IMR-90 (cell line): ENCODE measurements around the gene MRPL34. TPM values are rescaled to one million over a fixed set of nuclear protein-coding genes. Genes with fewer than 3 reads are reported as not detected.

ENCODE experiments used
- ATAC-seq: fragments of 200-7000 bp; cut with Tn5 transposase; 2 replicates; pipeline ENCODE4 v1.9.1; 2020; ENCODE audit warnings: low read depth, mild to moderate bottlenecking, moderate library complexity
- BruUV-seq: library from RNA; stranded (reverse); fragments of 400-500 nt; replicated peaks from 2 replicates; lab custom pipeline; 2021; lab: Mats Ljungman, UMichigan
- CTCF ChIA-PET: fragments of 300-600 bp; formaldehyde crosslinking; extraction: SDS; loops from one replicate; lab custom pipeline; 2021; ENCODE audit warnings: antibody characterized with exemption; lab: Yijun Ruan, JAX
- POLR2A ChIA-PET: fragments of 300-600 bp; sonication (Branson Sonifier 250); formaldehyde crosslinking; loops from one replicate; lab custom pipeline; 2022; ENCODE audit warnings: antibody characterized with exemption; ENCODE audit not compliant: unreplicated experiment; lab: Charles Lee
- DNase-seq: peaks from one replicate; pipeline ENCODE4 v3.0.0; 2013
- H2AFZ ChIP-seq: replicated peaks from 2 replicates; pipeline ENCODE3; 2013; ENCODE audit warnings: low read length, mild to moderate bottlenecking; ENCODE audit not compliant: poor library complexity
- H2AK5ac ChIP-seq: 2 replicates; pipeline ENCODE4 v1.6.1; 2013; ENCODE audit warnings: low read depth, low read length, inconsistent platforms
- H2AK9ac ChIP-seq: replicated peaks from 2 replicates; pipeline ENCODE3; 2013; ENCODE audit warnings: mild to moderate bottlenecking, low read depth, low read length, moderate library complexity; ENCODE audit not compliant: poor library complexity
- H2BK120ac ChIP-seq: 2 replicates; pipeline ENCODE4 v1.6.1; 2013; ENCODE audit warnings: low read depth, low read length, inconsistent platforms
- H2BK15ac ChIP-seq: 3 replicates; pipeline ENCODE4 v1.6.1; 2013; ENCODE audit warnings: low read depth, low read length, inconsistent platforms
- H2BK20ac ChIP-seq: 2 replicates; pipeline ENCODE4 v1.6.1; 2013; ENCODE audit warnings: low read depth, mild to moderate bottlenecking, inconsistent platforms, low read length, moderate library complexity
- H2BK5ac ChIP-seq: 2 replicates; pipeline ENCODE4 v1.6.1; 2013; ENCODE audit warnings: mild to moderate bottlenecking, low read depth, low read length, inconsistent platforms; ENCODE audit not compliant: poor library complexity, severe bottlenecking
- H3K14ac ChIP-seq: replicated peaks from 2 replicates; pipeline ENCODE4 v1.6.1; 2013; ENCODE audit warnings: low read depth, low read length, inconsistent platforms
- H3K18ac ChIP-seq: 2 replicates; pipeline ENCODE4 v1.6.1; 2013; ENCODE audit warnings: low read depth, low read length, control low read depth
- H3K23ac ChIP-seq: 2 replicates; pipeline ENCODE4 v1.6.1; 2013; ENCODE audit warnings: low read depth, low read length, inconsistent platforms
- H3K27ac ChIP-seq: 2 replicates; pipeline ENCODE4 v1.5.1; 2013; ENCODE audit warnings: mild to moderate bottlenecking, control low read depth, low read length; ENCODE audit not compliant: insufficient read depth
- H3K27me3 ChIP-seq: 2 replicates; pipeline ENCODE4 v1.6.1; 2013; ENCODE audit warnings: low read length; ENCODE audit not compliant: control insufficient read depth, insufficient read depth
- H3K36me3 ChIP-seq: 2 replicates; pipeline ENCODE4 v1.6.1; 2013; ENCODE audit warnings: low read length, mixed read lengths; ENCODE audit not compliant: control insufficient read depth, insufficient read depth
- H3K4ac ChIP-seq: 2 replicates; pipeline ENCODE4 v1.6.1; 2013; ENCODE audit warnings: low read depth, low read length, inconsistent platforms
- H3K4me1 ChIP-seq: 2 replicates; pipeline ENCODE4 v1.6.1; 2013; ENCODE audit warnings: low read length, mixed read lengths; ENCODE audit not compliant: control insufficient read depth, insufficient read depth
- H3K4me2 ChIP-seq: 2 replicates; pipeline ENCODE4 v1.6.1; 2013; ENCODE audit warnings: low read depth, mild to moderate bottlenecking, control low read depth, low read length, moderate library complexity
- H3K4me3 ChIP-seq: 2 replicates; pipeline ENCODE4 v1.5.1; 2013; ENCODE audit warnings: low read depth, mild to moderate bottlenecking, control low read depth, low read length, moderate library complexity; ENCODE audit not compliant: insufficient read depth
- H3K56ac ChIP-seq: 2 replicates; pipeline ENCODE4 v1.6.1; 2013; ENCODE audit warnings: low read length, inconsistent platforms; ENCODE audit not compliant: insufficient read depth; ENCODE audit errors: extremely low read depth
- H3K79me1 ChIP-seq, 2 experiments: 2 replicates each; pipeline ENCODE4 v1.6.1; 2013; ENCODE audit warnings: low read length in 2 of 2, inconsistent platforms in 1 of 2, low read depth in 1 of 2
- H3K9ac ChIP-seq: 2 replicates; pipeline ENCODE4 v1.6.1; 2013; ENCODE audit warnings: low read depth, low read length, control low read depth
- H3K9me1 ChIP-seq: 2 replicates; pipeline ENCODE4 v1.6.1; 2013; ENCODE audit warnings: low read length, inconsistent platforms; ENCODE audit not compliant: insufficient read depth
- H3K9me3 ChIP-seq: 2 replicates; pipeline ENCODE4 v1.6.1; 2013; ENCODE audit warnings: low read length; ENCODE audit not compliant: control insufficient read depth, insufficient read depth
- H4K20me1 ChIP-seq: 2 replicates; pipeline ENCODE4 v1.6.1; 2013; ENCODE audit warnings: low read length, inconsistent platforms; ENCODE audit not compliant: insufficient read depth
- H4K5ac ChIP-seq: 2 replicates; pipeline ENCODE4 v1.6.1; 2013; ENCODE audit warnings: mild to moderate bottlenecking, low read depth, low read length, control low read depth
- H4K8ac ChIP-seq, 2 experiments: 2 replicates each; pipeline ENCODE4 v1.6.1; 2013; ENCODE audit warnings: low read depth in 2 of 2, low read length in 2 of 2, control low read depth in 1 of 2, inconsistent platforms in 1 of 2
- H4K91ac ChIP-seq: 2 replicates; pipeline ENCODE4 v1.6.1; 2013; ENCODE audit warnings: low read depth, low read length, inconsistent platforms; ENCODE audit not compliant: insufficient read depth
- CTCF ChIP-seq: conservative IDR thresholded peaks from 2 replicates; pipeline ENCODE4 v1.5.1; 2012; ENCODE audit warnings: mild to moderate bottlenecking, low read depth, low read length, improper control_type of control experiment
- WGBS, 2 experiments: methylation state at CpG; one replicate each; pipeline versions ENCODE4 v1.1.5 to v1.1.7; 2013; ENCODE audit warnings: missing lambda C conversion rate in 2 of 2; ENCODE audit not compliant: insufficient read length in 1 of 2; ENCODE audit errors: extremely low coverage in 2 of 2; 5-methylcytosine and 5-hydroxymethylcytosine counted together
- dilution Hi-C: fragments of 300-500 bp; cut with HindIII; formaldehyde crosslinking; loops from one replicate; pipeline ENCODE4 v1.14.3; 2018; ENCODE audit warnings: low sequenced_read_pairs; ENCODE audit not compliant: unreplicated experiment
- in situ Hi-C: fragments of 300-500 bp; cut with MboI; formaldehyde crosslinking; loops from 3 replicates; pipeline ENCODE4 v1.14.3; 2019; ENCODE audit warnings: low sequenced_read_pairs, inconsistent platforms, mixed read lengths
- intact Hi-C: fragments of 100-400 bp; cut with micrococcal nuclease; formaldehyde crosslinking; loops from 2 replicates; pipeline ENCODE4 v1.10.0; 2022
- polyA plus RNA-seq, 3 experiments: library from polyadenylated mRNA; depleted of rRNA; stranded (reverse); fragments of >200 nt; gene quantifications; 2 replicates each; pipeline ENCODE4 v1.2.3, GENCODE V29; 2012; ENCODE audit warnings: low replicate concordance in 1 of 3
- total RNA-seq: library from RNA; depleted of rRNA; stranded (reverse); fragments of >200 nt; gene quantifications from 2 replicates; pipeline ENCODE4 v1.2.3, GENCODE V29; 2012

Gene MRPL34
- total and polyA plus RNA-seq, 2 of the 4 experiments (the other 2 are of a cell fraction): 7.3 to 37.0 TPM

- Histone ChIP-seq H3K4ac (no peak overlapping the region), H2AK9ac (peak overlapping the region; percentile 1), H3K9me3 (peaks cover 10% of the 10 kb centered on the region), H3K4me1 (no peaks in the 10 kb centered on the region; the same call in 1 of the 2 replicates), H3K56ac (no peak overlapping the region), H2AFZ (no peak overlapping the region), H2BK120ac (no peak overlapping the region), H3K14ac (no peak overlapping the region), H2BK15ac (no peak overlapping the region), H2BK20ac (no peak overlapping the region), H4K91ac (no peak overlapping the region), H3K9ac (no peak overlapping the region), H4K20me1 (0 out of 2 replicates have a peak, but pooled peaks cover 4% of the 10 kb centered on the region), H2BK5ac (no peak overlapping the region), H4K5ac (no peak overlapping the region), H3K4me2 (no peak overlapping the region), H3K79me1 (peaks cover 0 to 17% of the 10 kb centered on the region in 2 experiments; a peak in 2 of 4 replicates), H3K18ac (no peak overlapping the region), H3K27me3 (no peaks in the 10 kb centered on the region), H3K4me3 (no peak overlapping the region), H4K8ac (no peak overlapping the region), H3K23ac (no peak overlapping the region), H3K27ac (no peak overlapping the region), H3K9me1 (peaks cover 4% of the 10 kb centered on the region), H3K36me3 (peaks cover under 1% of the 10 kb centered on the region; the same call in 1 of the 2 replicates), H2AK5ac (no peak overlapping the region)
- BruUV-seq: no TSS peak
- DNase-seq: no peak
- CTCF ChIA-PET: interaction anchor here (1.3 kb wide), 1 partner anchor 196 kb away, joined by 6 read pairs; no protein-coding TSS in a partner anchor
- intact Hi-C loops (no loop called here), in situ Hi-C loops (no loop called here), dilution Hi-C loops (no loop called here)
- TF ChIP-seq CTCF: no peak
- ATAC-seq: no peak
- POLR2A ChIA-PET: no interaction called here
- 86% methylated on average over 7 of the region's 23 CpGs; no CpG with 5 or more reads in 1 of the 2 experiments for WGBS, 2 experiments
These were observed 41.7 kb upstream of the MRPL34 start for GRCh38 chr19:17263712-17264640.
